ENCODE results near the gene GEMIN4. TPM values are rescaled to one million over a fixed set of nuclear protein-coding genes. Genes with fewer than 3 reads are reported as not detected.
A peak's percentile ranks its signal among the peaks of the same experiment; 100 is the strongest.

GEMIN4 gene
- total RNA-seq, 1 experiment from 2014 or later: 20.2 TPM

GRCh38 chr17:743139-743538, 8.9 kb downstream of the GEMIN4 start:
- Histone ChIP-seq H2AFZ (ENCODE audit: low read length) (no peak overlapping the region), H3K4me2 (ENCODE audit: low read depth, low read length, poor library complexity, severe bottlenecking) (no peak overlapping the region), H3K4me3 (ENCODE audit: low read length) (no peak overlapping the region), H3K79me2 (ENCODE audit: low read length) (peaks cover 70% of the 10 kb centered on the region), H3K9me3 (ENCODE audit: low read length) (no peaks in the 10 kb centered on the region), H3K4me1 (ENCODE audit: low read length) (peaks cover 16% of the 10 kb centered on the region), H3K27ac (ENCODE audit: low read length) (no peak overlapping the region), H3K9ac (ENCODE audit: low read length) (no peak overlapping the region), H4K20me1 (ENCODE audit: insufficient read depth, low read depth, low read length) (peaks cover 26% of the 10 kb centered on the region; the same call in 1 of the 2 replicates), H3K27me3 (ENCODE audit: low read length) (no peaks in the 10 kb centered on the region), H3K36me3 (ENCODE audit: insufficient read depth, low read length) (peaks cover 79% of the 10 kb centered on the region), H3K9me2 (replicated peaks; ENCODE audit: insufficient read depth, low read length) (no peaks in the 10 kb centered on the region)
- no peak for DNase-seq

GRCh38 chr17:742147-742793, 9.8 kb downstream of the GEMIN4 start:
- Histone ChIP-seq H3K36me3 (ENCODE audit: insufficient read depth, low read length) (peaks cover 75% of the 10 kb centered on the region), H2AFZ (ENCODE audit: low read length) (no peak overlapping the region), H3K9me2 (replicated peaks; ENCODE audit: insufficient read depth, low read length) (no peaks in the 10 kb centered on the region), H3K27me3 (ENCODE audit: low read length) (no peaks in the 10 kb centered on the region), H3K79me2 (ENCODE audit: low read length) (peaks cover 67% of the 10 kb centered on the region), H3K9me3 (ENCODE audit: low read length) (no peaks in the 10 kb centered on the region), H3K4me2 (ENCODE audit: low read depth, low read length, poor library complexity, severe bottlenecking) (no peak overlapping the region), H3K4me1 (ENCODE audit: low read length) (peaks cover 16% of the 10 kb centered on the region), H3K4me3 (ENCODE audit: low read length) (no peak overlapping the region), H3K27ac (ENCODE audit: low read length) (no peak overlapping the region), H3K9ac (ENCODE audit: low read length) (no peak overlapping the region), H4K20me1 (ENCODE audit: insufficient read depth, low read depth, low read length) (peaks cover 26% of the 10 kb centered on the region; the same call in 1 of the 2 replicates)
- no peak for DNase-seq

- Histone ChIP-seq H3K9me3 (ENCODE audit: low read length) (no peaks in the 10 kb centered on the region), H3K9me2 (replicated peaks; ENCODE audit: insufficient read depth, low read length) (no peaks in the 10 kb centered on the region), H3K36me3 (ENCODE audit: insufficient read depth, low read length) (peaks cover 73% of the 10 kb centered on the region), H3K79me2 (ENCODE audit: low read length) (peaks cover 59% of the 10 kb centered on the region), H3K4me3 (ENCODE audit: low read length) (no peak overlapping the region), H4K20me1 (ENCODE audit: insufficient read depth, low read depth, low read length) (peaks cover 16% of the 10 kb centered on the region; the same call in 1 of the 2 replicates), H3K4me1 (ENCODE audit: low read length) (peaks cover 16% of the 10 kb centered on the region), H3K9ac (ENCODE audit: low read length) (peak overlapping the region; percentile 18; the same call in 1 of the 2 replicates), H2AFZ (ENCODE audit: low read length) (no peak overlapping the region), H3K27ac (ENCODE audit: low read length) (peak overlapping the region; percentile 55; the same call in 1 of the 2 replicates), H3K4me2 (ENCODE audit: low read depth, low read length, poor library complexity, severe bottlenecking) (peak overlapping the region; percentile 11), H3K27me3 (ENCODE audit: low read length) (no peaks in the 10 kb centered on the region)
- DNase-seq: peak; percentile 74
These were observed 11.6 kb downstream of the GEMIN4 start for GRCh38 chr17:740240-741017.

GRCh38 chr17:737561-738113, 14.4 kb downstream of the GEMIN4 start:
- Histone ChIP-seq H3K79me2 (ENCODE audit: low read length) (peaks cover 58% of the 10 kb centered on the region), H3K4me2 (ENCODE audit: low read depth, low read length, poor library complexity, severe bottlenecking) (no peak overlapping the region), H3K27ac (ENCODE audit: low read length) (no peak overlapping the region), H3K4me3 (ENCODE audit: low read length) (no peak overlapping the region), H3K4me1 (ENCODE audit: low read length) (peaks cover 29% of the 10 kb centered on the region), H2AFZ (ENCODE audit: low read length) (no peak overlapping the region), H3K36me3 (ENCODE audit: insufficient read depth, low read length) (peaks cover 48% of the 10 kb centered on the region), H3K9ac (ENCODE audit: low read length) (no peak overlapping the region), H3K9me2 (replicated peaks; ENCODE audit: insufficient read depth, low read length) (no peaks in the 10 kb centered on the region), H4K20me1 (ENCODE audit: insufficient read depth, low read depth, low read length) (peaks cover 11% of the 10 kb centered on the region; the same call in 1 of the 2 replicates), H3K27me3 (ENCODE audit: low read length) (no peaks in the 10 kb centered on the region), H3K9me3 (ENCODE audit: low read length) (no peaks in the 10 kb centered on the region)
- no peak for DNase-seq

- H4K20me1 ChIP-seq (ENCODE audit: insufficient read depth, low read depth, low read length): no peaks in the 10 kb centered on the region
- H2AFZ ChIP-seq (ENCODE audit: low read length): no peak overlapping the region
- peaks cover 18% of the 10 kb centered on the region for H3K4me1 ChIP-seq (ENCODE audit: low read length)
- H3K27me3 ChIP-seq (ENCODE audit: low read length): no peaks in the 10 kb centered on the region
- H3K4me3 ChIP-seq (ENCODE audit: low read length): peak overlapping the region; percentile 89
- peaks cover 47% of the 10 kb centered on the region for H3K79me2 ChIP-seq (ENCODE audit: low read length)
- H3K27ac ChIP-seq (ENCODE audit: low read length): no peak overlapping the region
- DNase-seq: no peak
- H3K9ac ChIP-seq (ENCODE audit: low read length): peak overlapping the region; percentile 85
- H3K9me2 ChIP-seq (replicated peaks; ENCODE audit: insufficient read depth, low read length): no peaks in the 10 kb centered on the region
- H3K4me2 ChIP-seq (ENCODE audit: low read depth, low read length, poor library complexity, severe bottlenecking): peak overlapping the region; percentile 91
- peaks cover 21% of the 10 kb centered on the region for H3K36me3 ChIP-seq (ENCODE audit: insufficient read depth, low read length)
- H3K9me3 ChIP-seq (ENCODE audit: low read length): no peaks in the 10 kb centered on the region
These were observed 18.3 kb downstream of the GEMIN4 start for GRCh38 chr17:733743-734142.

GRCh38 chr17:732902-733720, 19.0 kb downstream of the GEMIN4 start:
- Histone ChIP-seq H2AFZ (ENCODE audit: low read length) (peak overlapping the region; percentile 84; the same call in 1 of the 2 replicates), H4K20me1 (ENCODE audit: insufficient read depth, low read depth, low read length) (no peaks in the 10 kb centered on the region; the same call in 1 of the 2 replicates)

GRCh38 chr17:732067-732901, 19.8 kb downstream of the GEMIN4 start, which contains the start of gene TLCD3A:
Gene TLCD3A, plus strand, starts transcription at chr17:732596. Its CDS starts 52 bp downstream, at chr17:732648.
- H3K4me3 ChIP-seq (ENCODE audit: low read length): peak within 1 kb of the TSS; percentile 89
- no peaks in the 10 kb centered on the region for H3K9me3 ChIP-seq (ENCODE audit: low read length)
- H3K4me2 ChIP-seq (ENCODE audit: low read depth, low read length, poor library complexity, severe bottlenecking): peak within 1 kb of the TSS; percentile 91
- peaks cover 36% of the 10 kb centered on the region for H3K79me2 ChIP-seq (ENCODE audit: low read length)
- no peaks in the 10 kb centered on the region for H3K9me2 ChIP-seq (replicated peaks; ENCODE audit: insufficient read depth, low read length)
- peak within 1 kb of the TSS; percentile 93 for H2AFZ ChIP-seq (ENCODE audit: low read length)
- H3K4me1 ChIP-seq (ENCODE audit: low read length): peaks cover 18% of the 10 kb centered on the region
- no peaks in the 10 kb centered on the region for H3K27me3 ChIP-seq (ENCODE audit: low read length)
- H3K36me3 ChIP-seq (ENCODE audit: insufficient read depth, low read length): peaks cover 16% of the 10 kb centered on the region
- DNase-seq: peak; percentile 80
- H3K27ac ChIP-seq (ENCODE audit: low read length): 0 out of 2 replicates have a peak within 1 kb of the TSS, but pooled peaks have one; percentile 10
- peak within 1 kb of the TSS; percentile 85 for H3K9ac ChIP-seq (ENCODE audit: low read length)
- H4K20me1 ChIP-seq (ENCODE audit: insufficient read depth, low read depth, low read length): no peaks in the 10 kb centered on the region; the same call in 1 of the 2 replicates

More at GRCh38 chr17:732902-733720, 19.0 kb downstream of the GEMIN4 start:
- Histone ChIP-seq H3K79me2 (ENCODE audit: low read length) (peaks cover 42% of the 10 kb centered on the region), H3K27me3 (ENCODE audit: low read length) (no peaks in the 10 kb centered on the region), H3K9me3 (ENCODE audit: low read length) (no peaks in the 10 kb centered on the region), H3K4me3 (ENCODE audit: low read length) (peak overlapping the region; percentile 89), H3K4me1 (ENCODE audit: low read length) (peaks cover 18% of the 10 kb centered on the region), H3K27ac (ENCODE audit: low read length) (0 out of 2 replicates have a peak overlapping the region, but pooled peaks have one; percentile 10), H3K9ac (ENCODE audit: low read length) (peak overlapping the region; percentile 85), H3K36me3 (ENCODE audit: insufficient read depth, low read length) (peaks cover 21% of the 10 kb centered on the region), H3K9me2 (replicated peaks; ENCODE audit: insufficient read depth, low read length) (no peaks in the 10 kb centered on the region), H3K4me2 (ENCODE audit: low read depth, low read length, poor library complexity, severe bottlenecking) (peak overlapping the region; percentile 91)
- peak; percentile 73 for DNase-seq
